ENCODE measurements around the gene VAPB. TPM values are rescaled to one million over a fixed set of nuclear protein-coding genes. Genes with fewer than 3 reads are reported as not detected.

The VAPB gene
- total RNA-seq, 1 experiment from 2014 or later: 46.6 TPM

DNA sequence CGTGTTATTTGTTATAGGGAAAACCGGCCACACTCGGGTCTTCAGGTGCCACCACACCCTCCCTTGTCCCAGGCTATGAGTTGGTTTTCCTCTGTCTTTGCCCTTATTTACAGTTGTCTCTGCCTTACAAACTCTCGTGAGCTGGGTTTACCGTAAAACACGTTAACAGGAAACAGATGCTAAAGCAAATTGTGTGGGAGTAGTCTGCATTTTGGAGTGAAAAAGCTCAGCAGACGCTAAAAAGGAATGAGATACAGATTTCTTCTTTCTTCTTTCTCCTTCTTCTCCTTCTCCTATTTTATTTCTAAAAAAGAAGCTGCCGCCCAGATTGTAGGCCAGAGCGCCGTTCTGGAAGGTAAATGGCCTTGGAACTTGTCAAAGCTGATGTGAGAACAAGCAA lies 74.2 kb downstream of the VAPB start (continued):
- TF ChIP-seq, protein P1, sequence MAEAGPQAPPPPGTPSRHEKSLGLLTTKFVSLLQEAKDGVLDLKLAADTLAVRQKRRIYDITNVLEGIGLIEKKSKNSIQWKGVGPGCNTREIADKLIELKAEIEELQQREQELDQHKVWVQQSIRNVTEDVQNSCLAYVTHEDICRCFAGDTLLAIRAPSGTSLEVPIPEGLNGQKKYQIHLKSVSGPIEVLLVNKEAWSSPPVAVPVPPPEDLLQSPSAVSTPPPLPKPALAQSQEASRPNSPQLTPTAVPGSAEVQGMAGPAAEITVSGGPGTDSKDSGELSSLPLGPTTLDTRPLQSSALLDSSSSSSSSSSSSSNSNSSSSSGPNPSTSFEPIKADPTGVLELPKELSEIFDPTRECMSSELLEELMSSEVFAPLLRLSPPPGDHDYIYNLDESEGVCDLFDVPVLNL (CRISPR knock-in tag; IDR thresholded peaks at IDR 0.05; ENCODE audit: borderline replicate concordance, low read depth): no peak

DNA sequence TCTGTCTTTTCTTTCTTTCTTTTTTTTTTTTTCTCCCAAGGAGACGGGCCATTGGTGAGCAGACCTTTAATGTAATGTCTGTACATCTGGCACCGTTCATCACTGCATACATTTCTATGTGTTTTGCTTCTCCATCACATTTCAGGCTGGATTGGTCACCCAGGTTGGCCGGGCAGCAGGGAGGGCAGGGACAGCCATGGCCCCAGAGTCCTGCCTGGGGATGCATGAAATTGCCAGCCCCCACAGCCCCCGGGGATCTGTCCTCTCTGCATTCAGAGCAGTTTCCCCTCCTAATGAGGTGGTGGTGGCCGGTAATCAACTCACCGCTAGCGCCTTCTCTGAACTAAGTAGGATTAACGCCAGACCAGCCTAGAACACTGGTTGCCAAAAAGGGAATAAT lies 75.8 kb downstream of the VAPB start:
- Mint-ChIP-seq H3K4me3 (no peak overlapping the region), H3K27ac (no peak overlapping the region), H3K27me3 (ENCODE audit: low read depth) (no peaks in the 10 kb centered on the region), H3K36me3 (peaks cover 5% of the 10 kb centered on the region; the same call in 1 of the 2 replicates), H3K9me3 (peaks cover 7% of the 10 kb centered on the region), H3K4me1 (0 out of 2 replicates have a peak, but pooled peaks cover 4% of the 10 kb centered on the region)
- ChIA-PET POLR2A (interaction anchor here (0.7 kb wide), 1 partner anchor 240 kb away, joined by 3 read pairs; no protein-coding TSS in a partner anchor), CTCF (interaction anchor here (0.9 kb wide), 1 partner anchor 15 kb away, joined by 3 read pairs; no protein-coding TSS in a partner anchor)
- no peak for DNase-seq (ENCODE audit: low spot score)
- TF ChIP-seq, protein P2, sequence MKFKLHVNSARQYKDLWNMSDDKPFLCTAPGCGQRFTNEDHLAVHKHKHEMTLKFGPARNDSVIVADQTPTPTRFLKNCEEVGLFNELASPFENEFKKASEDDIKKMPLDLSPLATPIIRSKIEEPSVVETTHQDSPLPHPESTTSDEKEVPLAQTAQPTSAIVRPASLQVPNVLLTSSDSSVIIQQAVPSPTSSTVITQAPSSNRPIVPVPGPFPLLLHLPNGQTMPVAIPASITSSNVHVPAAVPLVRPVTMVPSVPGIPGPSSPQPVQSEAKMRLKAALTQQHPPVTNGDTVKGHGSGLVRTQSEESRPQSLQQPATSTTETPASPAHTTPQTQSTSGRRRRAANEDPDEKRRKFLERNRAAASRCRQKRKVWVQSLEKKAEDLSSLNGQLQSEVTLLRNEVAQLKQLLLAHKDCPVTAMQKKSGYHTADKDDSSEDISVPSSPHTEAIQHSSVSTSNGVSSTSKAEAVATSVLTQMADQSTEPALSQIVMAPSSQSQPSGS (CRISPR knock-in tag; IDR thresholded peaks at IDR 0.05; ENCODE audit: borderline replicate concordance, low read depth): no peak
- TF ChIP-seq, protein P3, sequence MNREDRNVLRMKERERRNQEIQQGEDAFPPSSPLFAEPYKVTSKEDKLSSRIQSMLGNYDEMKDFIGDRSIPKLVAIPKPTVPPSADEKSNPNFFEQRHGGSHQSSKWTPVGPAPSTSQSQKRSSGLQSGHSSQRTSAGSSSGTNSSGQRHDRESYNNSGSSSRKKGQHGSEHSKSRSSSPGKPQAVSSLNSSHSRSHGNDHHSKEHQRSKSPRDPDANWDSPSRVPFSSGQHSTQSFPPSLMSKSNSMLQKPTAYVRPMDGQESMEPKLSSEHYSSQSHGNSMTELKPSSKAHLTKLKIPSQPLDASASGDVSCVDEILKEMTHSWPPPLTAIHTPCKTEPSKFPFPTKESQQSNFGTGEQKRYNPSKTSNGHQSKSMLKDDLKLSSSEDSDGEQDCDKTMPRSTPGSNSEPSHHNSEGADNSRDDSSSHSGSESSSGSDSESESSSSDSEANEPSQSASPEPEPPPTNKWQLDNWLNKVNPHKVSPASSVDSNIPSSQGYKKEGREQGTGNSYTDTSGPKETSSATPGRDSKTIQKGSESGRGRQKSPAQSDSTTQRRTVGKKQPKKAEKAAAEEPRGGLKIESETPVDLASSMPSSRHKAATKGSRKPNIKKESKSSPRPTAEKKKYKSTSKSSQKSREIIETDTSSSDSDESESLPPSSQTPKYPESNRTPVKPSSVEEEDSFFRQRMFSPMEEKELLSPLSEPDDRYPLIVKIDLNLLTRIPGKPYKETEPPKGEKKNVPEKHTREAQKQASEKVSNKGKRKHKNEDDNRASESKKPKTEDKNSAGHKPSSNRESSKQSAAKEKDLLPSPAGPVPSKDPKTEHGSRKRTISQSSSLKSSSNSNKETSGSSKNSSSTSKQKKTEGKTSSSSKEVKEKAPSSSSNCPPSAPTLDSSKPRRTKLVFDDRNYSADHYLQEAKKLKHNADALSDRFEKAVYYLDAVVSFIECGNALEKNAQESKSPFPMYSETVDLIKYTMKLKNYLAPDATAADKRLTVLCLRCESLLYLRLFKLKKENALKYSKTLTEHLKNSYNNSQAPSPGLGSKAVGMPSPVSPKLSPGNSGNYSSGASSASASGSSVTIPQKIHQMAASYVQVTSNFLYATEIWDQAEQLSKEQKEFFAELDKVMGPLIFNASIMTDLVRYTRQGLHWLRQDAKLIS (CRISPR knock-in tag; IDR thresholded peaks at IDR 0.05; ENCODE audit: borderline replicate concordance): no peak
- TF ChIP-seq, protein P4, sequence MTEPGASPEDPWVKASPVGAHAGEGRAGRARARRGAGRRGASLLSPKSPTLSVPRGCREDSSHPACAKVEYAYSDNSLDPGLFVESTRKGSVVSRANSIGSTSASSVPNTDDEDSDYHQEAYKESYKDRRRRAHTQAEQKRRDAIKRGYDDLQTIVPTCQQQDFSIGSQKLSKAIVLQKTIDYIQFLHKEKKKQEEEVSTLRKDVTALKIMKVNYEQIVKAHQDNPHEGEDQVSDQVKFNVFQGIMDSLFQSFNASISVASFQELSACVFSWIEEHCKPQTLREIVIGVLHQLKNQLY (CRISPR knock-in tag; IDR thresholded peaks at IDR 0.05): no peak
- TF ChIP-seq ZNF671 (CRISPR knock-in tag; IDR thresholded peaks at IDR 0.05) (no peak), ZNF423 (CRISPR knock-in tag; IDR thresholded peaks at IDR 0.05) (no peak), ELF4 (CRISPR knock-in tag; IDR thresholded peaks at IDR 0.05; ENCODE audit: low read depth) (no peak), NR1H2 (CRISPR knock-in tag; IDR thresholded peaks at IDR 0.05) (no peak), MYBL2 (CRISPR knock-in tag; IDR thresholded peaks at IDR 0.05) (no peak), ZNF416 (CRISPR knock-in tag; IDR thresholded peaks at IDR 0.05) (no peak)
- TF ChIP-seq, protein P5, sequence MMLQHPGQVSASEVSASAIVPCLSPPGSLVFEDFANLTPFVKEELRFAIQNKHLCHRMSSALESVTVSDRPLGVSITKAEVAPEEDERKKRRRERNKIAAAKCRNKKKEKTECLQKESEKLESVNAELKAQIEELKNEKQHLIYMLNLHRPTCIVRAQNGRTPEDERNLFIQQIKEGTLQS (CRISPR knock-in tag; conservative IDR thresholded peaks at IDR 0.05): no peak
- TF ChIP-seq, protein P6, sequence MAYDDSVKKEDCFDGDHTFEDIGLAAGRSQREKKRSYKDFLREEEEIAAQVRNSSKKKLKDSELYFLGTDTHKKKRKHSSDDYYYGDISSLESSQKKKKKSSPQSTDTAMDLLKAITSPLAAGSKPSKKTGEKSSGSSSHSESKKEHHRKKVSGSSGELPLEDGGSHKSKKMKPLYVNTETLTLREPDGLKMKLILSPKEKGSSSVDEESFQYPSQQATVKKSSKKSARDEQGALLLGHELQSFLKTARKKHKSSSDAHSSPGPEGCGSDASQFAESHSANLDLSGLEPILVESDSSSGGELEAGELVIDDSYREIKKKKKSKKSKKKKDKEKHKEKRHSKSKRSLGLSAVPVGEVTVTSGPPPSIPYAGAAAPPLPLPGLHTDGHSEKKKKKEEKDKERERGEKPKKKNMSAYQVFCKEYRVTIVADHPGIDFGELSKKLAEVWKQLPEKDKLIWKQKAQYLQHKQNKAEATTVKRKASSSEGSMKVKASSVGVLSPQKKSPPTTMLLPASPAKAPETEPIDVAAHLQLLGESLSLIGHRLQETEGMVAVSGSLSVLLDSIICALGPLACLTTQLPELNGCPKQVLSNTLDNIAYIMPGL (CRISPR knock-in tag; IDR thresholded peaks at IDR 0.05): no peak
- no peak for ATAC-seq

DNA sequence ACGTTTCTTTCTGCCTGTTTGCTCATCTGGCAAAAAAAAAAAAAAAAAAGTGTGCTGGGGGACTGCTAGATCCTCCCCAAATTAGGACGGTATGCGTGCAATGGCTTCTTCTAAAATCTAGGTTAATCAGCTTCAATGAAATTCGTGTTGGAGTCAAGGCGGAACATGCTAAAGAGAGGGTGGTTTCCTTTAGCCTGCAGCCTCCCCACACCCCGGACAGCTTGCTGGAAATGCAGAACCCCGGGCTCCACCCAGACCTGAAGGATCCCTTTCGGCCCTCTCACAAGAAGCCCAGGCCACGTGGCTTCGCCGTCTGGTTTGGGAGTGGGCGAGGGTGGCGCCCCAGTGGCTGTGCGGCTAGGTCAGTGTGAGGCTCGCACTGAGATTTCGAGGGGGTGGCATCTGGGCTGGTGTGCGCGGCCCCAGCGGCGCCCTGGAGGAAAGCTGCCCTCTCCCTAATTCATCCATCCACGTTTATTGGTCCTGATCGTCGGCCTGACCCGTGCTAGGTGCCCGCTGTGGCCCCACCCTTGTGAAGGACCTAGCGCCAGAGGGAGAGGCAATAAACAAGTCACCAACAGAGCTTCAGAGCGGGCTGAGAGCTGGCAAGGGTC lies 77.2 kb downstream of the VAPB start:
- no peaks in the 10 kb centered on the region for H3K27me3 Mint-ChIP-seq (ENCODE audit: low read depth)
- H3K4me3 Mint-ChIP-seq: no peak overlapping the region
- DNase-seq (ENCODE audit: low spot score) (no peak), ATAC-seq (no peak)
- 0 out of 2 replicates have a peak, but pooled peaks cover 4% of the 10 kb centered on the region for H3K4me1 Mint-ChIP-seq
- POLR2A ChIA-PET: interaction anchor here (0.6 kb wide), 1 partner anchor 243 kb away, joined by 3 read pairs; no protein-coding TSS in a partner anchor
- H3K9me3 Mint-ChIP-seq: peaks cover 7% of the 10 kb centered on the region
- CTCF ChIA-PET: interaction anchor here (0.6 to 3.4 kb wide), 6 partner anchors 15 to 437 kb away, joined by 3 to 17 read pairs (median 4); no protein-coding TSS in a partner anchor
- H3K36me3 Mint-ChIP-seq: peaks cover 5% of the 10 kb centered on the region; the same call in 1 of the 2 replicates
- H3K27ac Mint-ChIP-seq: no peak overlapping the region
- TF ChIP-seq, protein P7, sequence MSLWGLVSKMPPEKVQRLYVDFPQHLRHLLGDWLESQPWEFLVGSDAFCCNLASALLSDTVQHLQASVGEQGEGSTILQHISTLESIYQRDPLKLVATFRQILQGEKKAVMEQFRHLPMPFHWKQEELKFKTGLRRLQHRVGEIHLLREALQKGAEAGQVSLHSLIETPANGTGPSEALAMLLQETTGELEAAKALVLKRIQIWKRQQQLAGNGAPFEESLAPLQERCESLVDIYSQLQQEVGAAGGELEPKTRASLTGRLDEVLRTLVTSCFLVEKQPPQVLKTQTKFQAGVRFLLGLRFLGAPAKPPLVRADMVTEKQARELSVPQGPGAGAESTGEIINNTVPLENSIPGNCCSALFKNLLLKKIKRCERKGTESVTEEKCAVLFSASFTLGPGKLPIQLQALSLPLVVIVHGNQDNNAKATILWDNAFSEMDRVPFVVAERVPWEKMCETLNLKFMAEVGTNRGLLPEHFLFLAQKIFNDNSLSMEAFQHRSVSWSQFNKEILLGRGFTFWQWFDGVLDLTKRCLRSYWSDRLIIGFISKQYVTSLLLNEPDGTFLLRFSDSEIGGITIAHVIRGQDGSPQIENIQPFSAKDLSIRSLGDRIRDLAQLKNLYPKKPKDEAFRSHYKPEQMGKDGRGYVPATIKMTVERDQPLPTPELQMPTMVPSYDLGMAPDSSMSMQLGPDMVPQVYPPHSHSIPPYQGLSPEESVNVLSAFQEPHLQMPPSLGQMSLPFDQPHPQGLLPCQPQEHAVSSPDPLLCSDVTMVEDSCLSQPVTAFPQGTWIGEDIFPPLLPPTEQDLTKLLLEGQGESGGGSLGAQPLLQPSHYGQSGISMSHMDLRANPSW (CRISPR knock-in tag; conservative IDR thresholded peaks at IDR 0.05; ENCODE audit: low read depth): no peak
- TF ChIP-seq, protein P8, sequence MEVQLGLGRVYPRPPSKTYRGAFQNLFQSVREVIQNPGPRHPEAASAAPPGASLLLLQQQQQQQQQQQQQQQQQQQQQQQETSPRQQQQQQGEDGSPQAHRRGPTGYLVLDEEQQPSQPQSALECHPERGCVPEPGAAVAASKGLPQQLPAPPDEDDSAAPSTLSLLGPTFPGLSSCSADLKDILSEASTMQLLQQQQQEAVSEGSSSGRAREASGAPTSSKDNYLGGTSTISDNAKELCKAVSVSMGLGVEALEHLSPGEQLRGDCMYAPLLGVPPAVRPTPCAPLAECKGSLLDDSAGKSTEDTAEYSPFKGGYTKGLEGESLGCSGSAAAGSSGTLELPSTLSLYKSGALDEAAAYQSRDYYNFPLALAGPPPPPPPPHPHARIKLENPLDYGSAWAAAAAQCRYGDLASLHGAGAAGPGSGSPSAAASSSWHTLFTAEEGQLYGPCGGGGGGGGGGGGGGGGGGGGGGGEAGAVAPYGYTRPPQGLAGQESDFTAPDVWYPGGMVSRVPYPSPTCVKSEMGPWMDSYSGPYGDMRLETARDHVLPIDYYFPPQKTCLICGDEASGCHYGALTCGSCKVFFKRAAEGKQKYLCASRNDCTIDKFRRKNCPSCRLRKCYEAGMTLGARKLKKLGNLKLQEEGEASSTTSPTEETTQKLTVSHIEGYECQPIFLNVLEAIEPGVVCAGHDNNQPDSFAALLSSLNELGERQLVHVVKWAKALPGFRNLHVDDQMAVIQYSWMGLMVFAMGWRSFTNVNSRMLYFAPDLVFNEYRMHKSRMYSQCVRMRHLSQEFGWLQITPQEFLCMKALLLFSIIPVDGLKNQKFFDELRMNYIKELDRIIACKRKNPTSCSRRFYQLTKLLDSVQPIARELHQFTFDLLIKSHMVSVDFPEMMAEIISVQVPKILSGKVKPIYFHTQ (CRISPR knock-in tag; IDR thresholded peaks at IDR 0.05): no peak
- no peak for TF ChIP-seq FOXK1 (CRISPR knock-in tag; IDR thresholded peaks at IDR 0.05)

Measured in WTC11 (cell line).